ENCODE results near the gene ODAD3. TPM values are rescaled to one million over a fixed set of nuclear protein-coding genes. Genes with fewer than 3 reads are reported as not detected.
A peak's percentile ranks its signal among the peaks of the same experiment; 100 is the strongest.
"Not testable (repeated sequence)": the region's sequence is repeated elsewhere in the genome, so short reads cannot be mapped to it uniquely, and the experiment has no call there.

The ODAD3 gene
- total RNA-seq, 1 donor from 2014 or later = 1.4 TPM

DNA sequence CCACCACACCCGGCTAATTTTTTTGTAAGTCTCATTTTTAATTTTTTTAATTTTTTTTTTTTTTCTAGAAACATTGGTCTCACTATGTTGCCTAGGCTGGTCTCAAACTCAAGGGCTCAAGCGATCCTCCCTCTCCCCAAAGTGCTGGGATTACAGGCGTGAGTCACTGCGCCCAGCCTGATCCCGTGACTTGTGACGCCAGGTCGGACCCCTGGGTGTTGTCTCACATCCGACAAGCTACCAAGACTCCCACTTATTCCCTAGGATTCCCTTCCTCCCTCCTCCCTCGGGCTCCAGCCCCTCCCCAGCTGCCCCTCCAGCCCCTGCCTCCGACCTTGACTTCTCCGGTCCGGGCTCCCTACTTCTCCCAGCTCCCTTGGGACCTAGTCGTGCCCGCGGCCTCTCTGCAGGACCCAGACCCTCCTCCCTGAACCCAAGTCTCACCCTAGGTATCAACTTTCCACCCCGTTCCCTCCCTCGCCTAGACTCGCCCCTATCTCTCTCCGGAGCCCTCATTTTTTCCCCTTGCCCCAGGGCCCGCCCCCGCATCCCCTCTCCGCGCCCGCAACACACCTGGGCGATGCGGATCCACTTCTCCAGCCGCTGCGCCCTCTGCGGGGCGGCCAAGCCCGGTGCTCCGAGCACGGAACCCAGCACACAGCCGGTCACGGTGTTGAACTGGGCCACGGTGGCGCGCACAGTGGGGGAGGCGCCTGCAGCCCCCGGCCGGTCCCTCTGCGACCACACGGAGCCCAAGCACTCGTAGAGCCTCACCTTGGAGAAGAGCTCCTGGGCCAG lies 28.9 kb downstream of the ODAD3 start:
- DNase-seq (ENCODE audit: low spot score) = no peak

DNA sequence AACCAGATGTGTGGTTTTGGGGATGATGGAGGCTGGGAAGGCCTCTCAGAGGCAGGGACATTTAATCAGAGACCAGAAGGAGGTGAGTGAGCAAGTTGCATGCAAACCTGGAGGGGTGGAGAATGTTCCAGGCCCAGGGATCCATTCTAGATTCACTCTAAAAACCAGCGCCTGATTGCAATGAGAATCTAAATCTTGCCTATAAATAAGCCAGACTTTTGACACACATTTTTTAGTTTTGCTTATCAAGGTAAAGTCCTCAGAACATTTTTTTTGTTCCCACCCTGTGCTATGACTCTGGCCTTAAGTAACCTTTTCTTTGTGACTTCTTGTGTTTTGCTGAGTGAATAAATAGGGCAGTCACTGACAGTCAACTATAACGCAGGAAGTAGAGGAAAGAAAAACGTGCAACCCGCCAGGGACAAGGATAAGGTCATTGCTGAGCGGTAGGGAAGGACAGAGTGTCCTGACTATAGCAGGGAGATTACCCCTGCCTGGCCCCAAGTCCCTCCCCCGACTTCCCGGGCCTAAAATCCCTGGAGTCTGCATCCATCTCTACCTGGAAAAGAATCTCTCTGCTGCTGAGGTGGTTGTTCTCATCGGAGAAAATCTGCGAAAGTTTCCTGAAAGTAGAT lies 30.2 kb downstream of the ODAD3 start:
- no peak for DNase-seq (ENCODE audit: low spot score)

DNA sequence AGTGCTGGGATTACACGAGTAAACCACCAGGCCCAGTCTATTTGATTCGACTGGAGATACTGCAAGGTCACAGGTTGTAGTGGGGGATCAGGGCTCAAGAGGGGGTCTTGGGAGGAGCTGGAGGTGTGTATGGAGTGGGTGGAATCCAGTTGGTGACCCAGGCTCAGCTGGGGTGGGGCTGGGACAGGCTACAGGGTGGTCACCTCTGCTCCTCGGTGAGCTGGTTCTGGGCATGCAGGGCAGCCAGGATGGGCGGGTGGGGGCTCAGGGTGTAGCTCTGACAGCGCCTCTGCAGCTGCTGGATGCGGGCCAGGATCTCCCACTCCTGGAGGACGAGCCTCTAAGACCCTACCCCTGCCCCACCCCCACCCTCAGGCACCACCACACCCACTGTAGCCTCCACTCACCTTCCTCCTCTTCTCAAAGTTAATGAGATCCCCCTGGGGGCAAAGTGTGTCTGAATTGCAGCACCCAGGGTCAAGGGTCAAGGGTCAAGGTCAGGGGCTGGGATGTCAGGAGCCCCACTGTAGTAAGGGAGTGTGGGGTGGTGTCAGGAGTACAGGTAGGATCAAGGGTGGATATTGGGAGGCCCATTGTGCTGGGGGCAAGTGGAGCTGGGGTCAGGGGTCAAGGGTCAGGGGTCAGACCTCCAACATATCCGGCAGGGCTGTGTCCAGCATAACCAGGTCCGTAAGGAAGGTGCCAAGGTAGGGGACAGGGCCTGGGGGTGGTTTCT lies 32.9 kb downstream of the ODAD3 start:
- no peak for DNase-seq (ENCODE audit: low spot score)

DNA sequence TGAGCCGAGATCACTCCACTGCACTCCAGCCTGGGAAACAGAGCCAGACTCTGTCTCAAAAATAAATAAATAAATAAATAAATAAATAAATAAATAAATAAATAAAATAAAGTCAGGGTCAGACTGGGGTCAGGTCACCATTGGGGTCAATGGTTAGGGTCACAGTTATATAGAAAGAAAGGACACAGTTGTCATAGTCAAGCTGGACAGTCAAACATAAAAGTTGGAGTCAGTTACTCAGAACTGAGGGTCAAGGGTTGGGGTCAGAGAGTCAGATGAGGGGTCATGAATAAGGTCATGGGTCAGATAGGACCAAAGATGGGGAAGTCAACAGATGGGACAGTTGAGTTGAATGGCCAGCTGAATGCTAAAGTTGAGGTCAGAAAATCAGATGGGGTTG lies 34.1 kb downstream of the ODAD3 start:
- DNase-seq (ENCODE audit: low spot score) = no peak

DNA sequence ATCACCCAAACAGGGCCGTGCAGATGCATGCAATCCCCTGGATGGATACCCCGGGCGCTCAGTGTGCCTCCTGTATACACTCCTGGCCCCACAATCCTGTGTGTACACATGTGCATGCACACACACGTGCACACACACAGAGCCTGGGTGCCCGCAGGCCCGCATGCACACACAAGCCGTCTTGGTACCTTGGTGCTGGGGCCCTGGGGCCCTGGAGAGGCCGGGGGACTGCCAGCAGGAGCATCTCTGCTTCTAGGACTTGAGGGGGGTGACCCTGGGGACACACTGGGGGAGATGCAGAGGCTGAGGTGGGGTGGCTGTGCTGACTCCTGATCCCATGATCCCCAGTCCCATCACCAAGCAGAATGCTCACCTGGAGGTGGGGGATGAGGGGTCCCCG lies 35.3 kb downstream of the ODAD3 start:
- no peak for DNase-seq (ENCODE audit: low spot score)

DNA sequence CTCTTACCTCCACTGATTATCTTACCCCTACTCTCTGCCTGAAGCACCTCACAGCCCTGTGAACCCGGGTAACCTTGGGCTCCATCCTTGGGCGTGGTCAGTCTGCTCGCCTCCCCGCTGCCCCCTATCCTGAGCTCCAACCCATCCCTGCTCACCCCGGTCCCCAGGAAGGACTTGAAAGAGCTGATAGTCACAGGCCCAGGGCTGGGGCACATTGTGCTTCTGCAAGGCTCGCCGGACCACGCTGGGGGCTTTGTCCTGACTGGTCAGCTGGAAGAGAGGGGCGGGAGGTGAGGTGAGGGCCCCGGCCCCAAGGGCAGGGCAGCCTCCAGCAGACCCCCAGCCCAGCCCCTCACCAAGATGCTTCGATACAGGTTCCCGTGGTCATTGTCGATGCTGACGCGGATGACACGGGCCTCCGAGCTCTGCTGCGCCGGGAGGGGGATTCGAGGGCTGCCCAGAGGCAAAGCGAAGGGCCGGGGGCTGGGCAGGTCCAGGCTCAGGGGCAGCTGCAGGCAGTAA lies 37.8 kb downstream of the ODAD3 start:
- no peak for DNase-seq (ENCODE audit: low spot score)

DNA sequence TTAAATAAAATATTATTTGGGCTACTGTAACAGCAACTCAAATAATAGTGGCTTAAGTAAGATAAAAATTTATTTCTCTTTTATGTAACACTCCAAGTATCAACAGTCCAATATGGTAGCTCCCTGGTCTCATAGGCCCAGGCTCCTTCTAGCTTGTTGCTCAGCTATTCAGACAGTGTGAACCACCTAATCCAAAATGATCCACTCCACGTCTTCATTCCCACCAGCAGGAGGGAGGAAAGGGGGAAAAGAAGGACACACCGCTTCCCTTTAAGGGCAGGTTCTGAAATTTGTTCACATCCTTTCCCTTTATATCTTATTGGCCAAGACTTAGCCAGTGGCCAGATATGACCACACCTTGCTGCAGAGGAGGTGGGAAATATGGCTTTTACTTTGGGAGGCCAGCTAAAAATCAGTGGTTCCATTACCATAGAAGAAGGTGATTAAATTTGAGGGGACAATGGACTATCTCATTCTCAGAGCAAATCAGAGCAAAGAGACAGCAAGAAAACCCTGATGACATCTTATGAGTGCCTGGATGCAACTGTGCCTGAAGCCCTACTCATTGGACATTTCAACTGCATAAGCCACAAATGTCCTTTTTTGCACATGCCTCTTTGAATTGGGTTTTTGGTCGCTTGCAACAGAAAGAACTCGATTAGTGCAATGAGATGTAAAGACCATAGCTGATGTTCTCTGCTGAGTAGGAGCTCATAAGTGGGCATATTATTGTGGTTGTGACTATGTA lies 43.8 kb downstream of the ODAD3 start:
- no peak for DNase-seq (ENCODE audit: low spot score)

DNA sequence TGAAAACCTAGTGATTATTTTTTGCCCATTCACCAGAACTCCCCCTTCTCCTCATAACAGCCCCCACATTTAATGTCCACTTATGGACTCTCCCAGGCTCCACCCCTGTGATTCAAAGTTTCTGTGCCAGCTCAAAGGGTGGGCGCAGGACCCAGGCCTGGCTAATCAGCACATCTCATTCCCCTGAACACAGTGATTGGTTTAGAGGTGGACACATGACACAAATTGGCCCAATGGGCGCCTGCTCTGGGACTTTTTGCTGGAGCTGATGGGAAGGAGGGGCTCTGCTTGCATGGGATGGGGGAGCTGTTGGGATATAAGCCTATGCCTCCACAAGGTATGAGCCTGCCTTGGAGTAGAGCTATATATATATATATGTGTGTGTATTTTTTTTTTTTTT lies 44.6 kb downstream of the ODAD3 start:
- DNase-seq (ENCODE audit: low spot score) = no peak

DNA sequence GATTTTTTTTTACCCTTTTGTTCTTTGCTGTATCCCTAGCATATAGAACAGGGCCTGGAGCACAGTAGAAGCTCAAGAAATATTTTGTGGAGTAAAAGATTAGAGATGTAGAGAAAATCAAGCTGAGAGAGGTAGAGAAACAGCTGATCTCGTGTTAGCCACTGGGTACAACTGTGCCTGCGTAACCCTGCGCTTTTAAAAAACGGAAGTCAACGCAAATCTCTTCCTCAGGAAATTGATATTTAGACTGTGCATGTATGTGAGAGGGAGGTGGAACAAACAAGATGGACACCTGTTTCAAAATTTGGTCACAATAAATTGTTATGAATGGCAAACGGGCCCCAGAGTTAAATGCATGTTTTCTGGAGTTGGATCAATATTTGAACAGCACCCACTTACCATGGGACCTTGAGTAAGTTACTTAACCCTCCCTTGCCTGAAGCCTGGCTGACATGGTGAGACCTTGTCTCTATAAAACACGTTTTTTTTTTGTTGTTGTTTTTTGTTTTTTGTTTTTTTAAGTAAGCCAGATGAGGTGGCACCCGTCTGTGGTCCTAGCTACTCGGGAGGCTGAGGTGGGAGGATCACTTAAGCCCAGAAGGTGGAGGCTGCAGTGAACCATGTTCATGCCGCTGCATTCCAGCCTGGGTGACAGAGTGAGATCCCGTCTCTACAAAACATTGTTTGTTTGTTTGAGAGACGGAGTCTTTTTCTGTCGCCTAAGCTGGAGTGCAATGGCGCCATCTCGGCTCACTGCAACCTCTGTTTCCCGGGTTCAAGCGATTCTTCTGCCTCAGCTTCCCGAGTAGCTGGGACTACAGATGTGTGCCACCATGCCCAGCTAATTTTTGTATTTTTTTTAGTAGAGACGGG lies 47.5 kb downstream of the ODAD3 start:
- DNase-seq (ENCODE audit: low spot score) = no peak

DNA sequence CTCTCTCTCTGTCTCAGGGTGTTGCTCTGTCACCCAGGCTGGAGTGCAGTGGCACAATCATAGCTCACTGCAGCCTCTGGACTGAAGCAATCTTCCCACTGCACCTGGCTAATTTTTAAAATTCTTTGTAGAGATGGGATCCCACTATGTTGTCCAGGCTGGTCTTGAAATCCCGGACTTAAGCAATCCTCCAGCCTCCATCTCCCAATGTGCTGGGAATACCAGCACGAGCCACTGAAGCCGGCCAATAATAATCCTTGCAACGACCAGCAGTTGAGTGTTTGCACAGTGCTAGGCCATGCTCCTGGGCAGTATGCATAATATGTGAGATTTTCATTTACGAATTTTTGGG lies 50.2 kb downstream of the ODAD3 start:
- no peak for DNase-seq (ENCODE audit: low spot score)

DNA sequence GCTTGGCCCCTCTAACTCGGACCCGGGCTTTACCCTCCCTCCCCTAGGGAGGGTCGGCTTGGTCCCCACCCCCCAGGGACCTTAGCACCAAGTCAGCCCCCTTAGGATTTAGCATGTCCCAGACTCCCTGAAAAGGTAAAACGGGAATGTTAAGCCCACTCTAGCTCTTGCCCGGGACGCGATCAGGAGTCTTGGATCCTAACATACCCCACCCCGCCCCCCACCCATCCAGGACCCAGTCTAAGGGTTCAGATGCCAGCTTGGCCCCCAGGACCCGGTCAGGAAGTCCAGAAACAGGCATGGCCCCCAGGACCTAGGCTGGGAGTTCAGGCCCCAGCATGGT lies 51.2 kb downstream of the ODAD3 start:
- no peak for DNase-seq (ENCODE audit: low spot score)

DNA sequence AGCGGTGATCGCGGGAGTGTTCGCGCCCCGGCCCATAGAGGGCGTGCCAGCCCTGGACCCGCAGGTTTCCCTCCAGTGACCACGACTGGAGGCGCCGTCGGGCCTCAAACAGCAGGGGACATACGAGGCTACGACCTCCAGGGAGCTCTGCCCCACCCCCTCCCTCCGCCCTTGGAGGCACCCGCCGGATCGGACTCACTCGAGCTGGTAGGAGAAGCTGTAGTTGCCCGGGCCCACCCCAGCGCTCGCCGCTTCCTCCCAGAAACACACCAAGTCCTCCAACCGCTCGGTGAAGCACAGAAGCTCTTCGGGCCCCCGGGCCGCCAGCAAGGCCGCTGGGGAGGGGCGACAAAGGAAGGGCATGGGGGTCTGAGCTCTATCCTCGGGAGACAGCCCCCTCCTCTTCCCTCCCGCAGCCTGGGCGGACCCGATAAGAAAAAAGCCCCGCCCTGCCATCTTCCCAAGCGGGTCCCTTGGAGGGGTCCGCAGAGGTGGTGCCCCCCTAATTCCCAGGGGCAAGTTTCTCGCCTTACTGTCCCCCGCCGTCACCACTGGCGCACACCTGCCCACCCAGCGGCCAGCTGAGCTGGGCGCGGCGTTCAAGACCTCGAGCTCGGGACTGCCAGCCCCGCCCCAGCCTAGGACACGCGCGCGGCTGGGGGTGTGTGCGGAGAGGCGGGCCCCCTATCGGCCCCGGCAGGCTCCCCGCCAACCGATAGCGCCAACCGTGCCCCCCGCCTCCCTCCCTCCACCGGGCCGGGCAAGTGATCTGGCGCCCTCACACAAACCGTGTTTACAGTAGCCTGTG lies 51.8 kb downstream of the ODAD3 start:
- DNase-seq (ENCODE audit: low spot score) = no peak

DNA sequence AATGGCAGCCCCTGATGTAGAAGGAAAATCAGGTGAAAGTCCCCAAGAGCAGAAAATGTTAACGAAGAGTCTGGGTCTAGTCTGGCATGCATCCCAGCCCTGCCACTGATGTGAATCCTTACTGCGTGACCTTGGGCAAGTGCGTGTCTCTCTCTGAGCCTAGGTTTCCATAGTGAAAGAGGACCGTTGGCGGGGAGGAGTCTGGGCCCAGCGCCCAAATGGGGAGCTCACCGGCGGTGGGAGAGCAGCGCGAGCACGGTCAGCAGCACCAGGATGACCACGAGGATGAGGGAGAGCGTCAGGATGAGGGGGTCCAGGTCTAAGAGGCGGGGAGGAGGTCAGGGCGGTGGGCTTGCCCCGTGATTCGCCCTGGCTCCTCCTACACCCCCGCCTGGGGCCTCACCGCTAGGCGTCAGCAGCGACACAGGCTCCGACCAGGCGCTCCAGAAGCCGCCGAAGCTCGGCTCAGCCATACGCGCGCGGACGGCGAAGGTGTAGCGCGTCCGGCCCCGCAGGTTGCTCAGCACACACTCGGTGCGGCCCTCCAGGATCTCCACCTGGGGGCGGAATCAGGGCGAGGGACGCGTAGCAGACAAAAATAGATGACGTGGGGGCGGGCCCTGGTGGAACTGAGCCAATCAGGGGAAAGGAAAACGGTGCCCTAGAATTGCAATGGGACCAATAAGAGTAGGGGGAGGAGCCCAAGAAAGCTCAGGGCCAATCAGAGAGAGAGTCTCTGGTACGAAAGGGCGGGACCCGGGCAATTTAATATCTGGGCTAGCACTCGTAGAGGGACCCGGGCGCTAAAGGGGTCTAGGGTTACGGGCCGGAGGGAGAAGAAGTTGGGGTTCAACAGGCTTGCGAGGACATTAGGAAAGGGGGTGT lies 54.0 kb downstream of the ODAD3 start:
- DNase-seq (ENCODE audit: low spot score) = peak; percentile 96

DNA sequence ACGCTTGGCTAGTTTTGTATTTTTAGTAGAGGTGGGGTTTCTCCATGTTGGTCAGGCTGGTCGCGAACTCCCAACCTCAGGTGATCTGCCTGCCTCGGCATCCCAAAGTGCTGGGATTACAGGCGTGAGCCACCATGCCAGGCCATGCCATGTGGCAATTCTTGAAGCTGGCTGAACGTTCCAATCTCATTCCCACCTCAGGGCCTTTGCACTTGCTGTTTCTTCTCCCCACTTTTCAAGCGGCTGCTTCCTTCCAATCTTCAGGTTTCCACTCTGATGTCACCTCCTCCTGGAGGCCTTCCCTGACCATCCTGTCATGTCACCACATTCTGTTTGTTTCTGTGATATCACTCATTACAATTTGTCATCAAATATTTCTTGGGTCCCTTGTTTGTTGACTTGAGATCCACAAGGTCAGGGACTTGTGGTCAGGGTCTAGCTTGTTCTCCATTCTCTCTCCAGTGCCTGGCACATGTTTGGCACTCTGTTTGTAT lies 55.0 kb downstream of the ODAD3 start:
- DNase-seq (ENCODE audit: low spot score) = no peak

DNA sequence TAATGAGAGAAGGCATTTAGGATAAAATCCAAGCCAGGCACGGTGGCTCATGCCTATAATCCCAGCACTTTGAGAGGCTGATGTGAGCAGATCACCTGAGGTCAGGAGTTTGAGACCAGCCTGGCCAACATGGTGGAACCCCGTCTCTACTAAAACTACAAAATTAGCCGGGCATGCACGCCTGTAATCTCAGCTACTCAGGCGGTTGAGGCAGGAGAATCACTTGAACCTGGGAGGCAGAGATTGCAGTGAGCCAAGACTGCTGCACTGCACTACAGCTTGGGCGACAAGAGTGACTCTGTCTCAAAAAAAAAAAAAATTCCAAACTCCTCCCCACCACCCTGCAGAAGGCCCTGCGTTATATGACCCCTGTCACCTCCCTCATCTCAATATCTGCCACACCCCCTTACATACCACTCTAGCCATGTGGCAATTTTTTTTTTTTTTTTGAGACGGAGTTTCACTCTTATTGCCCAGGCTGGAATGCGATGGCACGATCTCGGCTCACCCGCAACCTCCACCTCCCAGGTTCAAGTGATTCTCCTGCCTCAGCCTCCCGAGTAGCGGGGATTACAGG lies 55.6 kb downstream of the ODAD3 start:
- not testable (repeated sequence) for DNase-seq (ENCODE audit: low spot score)

DNA sequence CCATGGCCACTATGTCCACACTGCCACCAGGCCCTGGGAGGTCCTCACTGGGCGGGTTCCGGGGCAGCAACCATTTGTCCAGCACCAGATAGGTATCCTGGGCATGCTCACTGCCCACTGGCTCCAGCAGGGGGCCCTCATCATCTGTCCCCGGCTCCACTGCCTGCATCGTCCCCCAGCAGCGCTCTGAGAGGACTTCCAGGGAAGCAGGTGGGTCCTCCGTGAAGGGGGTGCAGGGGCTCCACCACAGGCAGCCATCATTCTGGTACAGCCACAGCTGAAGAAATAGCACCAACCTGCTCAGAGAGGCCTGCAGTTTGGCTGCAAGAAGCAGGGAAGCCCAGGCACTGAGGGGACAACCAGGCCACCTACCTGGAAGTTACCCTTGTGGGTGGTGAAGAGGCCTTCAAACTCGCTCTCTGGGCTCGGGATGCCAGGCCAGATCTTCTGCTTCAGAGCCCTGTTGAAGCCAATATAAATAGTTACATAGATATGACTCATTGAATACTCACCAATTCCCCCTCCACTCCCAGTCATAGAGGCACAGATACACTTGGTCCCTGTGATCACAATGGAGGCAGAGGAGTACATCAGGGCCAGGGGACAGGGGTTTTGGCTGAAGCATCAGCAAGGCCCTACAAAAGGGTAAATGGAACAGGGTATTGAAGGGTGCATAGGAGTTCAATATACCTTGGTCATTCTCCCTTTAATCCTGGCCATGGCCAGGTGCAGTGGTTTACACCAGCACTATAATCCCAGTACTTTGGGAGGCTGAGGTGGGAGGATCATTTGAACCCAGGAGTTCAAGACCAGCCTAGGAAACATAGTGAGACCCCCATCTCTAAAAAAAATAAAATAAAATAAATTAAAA lies 56.4 kb downstream of the ODAD3 start:
- DNase-seq (ENCODE audit: low spot score) = no peak

DNA sequence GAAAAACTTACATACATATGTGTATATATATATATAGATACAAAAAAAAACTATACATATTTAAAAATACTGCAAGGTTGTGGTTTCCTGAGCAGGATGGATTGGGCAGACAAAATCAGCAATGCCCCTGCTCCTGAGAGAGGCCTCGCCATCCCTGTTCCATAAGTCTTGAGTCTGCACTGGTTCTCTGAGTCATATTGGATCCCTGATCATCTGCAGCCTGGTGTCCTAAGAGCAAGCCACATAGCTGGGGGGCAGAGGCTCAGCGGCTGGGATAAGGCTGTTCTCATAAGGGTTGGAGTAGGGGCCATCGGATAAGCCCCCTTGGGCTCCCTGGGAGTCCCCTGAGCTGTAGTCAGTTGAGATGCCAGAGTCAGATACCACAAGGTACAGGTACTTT lies 57.2 kb downstream of the ODAD3 start:
- DNase-seq (ENCODE audit: low spot score) = no peak

DNA sequence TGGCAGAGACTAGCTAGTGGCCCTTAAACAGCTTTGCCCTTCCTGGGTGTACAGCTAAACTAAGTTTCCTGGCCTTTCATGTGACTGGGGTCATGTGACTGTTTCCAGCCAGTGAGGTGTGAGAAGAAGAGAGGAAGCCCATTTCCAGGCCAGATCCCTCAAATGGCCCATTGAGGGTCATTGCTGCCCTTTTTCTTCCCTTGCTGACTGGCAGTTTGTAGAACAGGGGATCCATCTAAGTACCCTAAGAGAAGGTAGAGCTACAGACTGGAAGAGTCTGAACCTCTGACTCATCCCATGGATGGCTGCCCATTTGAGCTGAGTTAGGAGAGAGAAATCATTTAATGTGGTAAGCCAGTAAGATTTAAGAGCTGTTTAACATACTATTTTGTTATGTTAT lies 57.7 kb downstream of the ODAD3 start:
- DNase-seq (ENCODE audit: low spot score) = no peak

All from mucosa of gallbladder (tissue), 1 donor.